ENCODE results near the gene OTOL1. TPM values are rescaled to one million over a fixed set of nuclear protein-coding genes. Genes with fewer than 3 reads are reported as not detected.
A peak's percentile ranks its signal among the peaks of the same experiment; 100 is the strongest.

OTOL1 gene
- total RNA-seq, 1 donor from 2014 or later, result not detected

GRCh38 chr3:161508852-161509477 is 12.4 kb downstream of the OTOL1 start:
- H3K27ac ChIP-seq, result no peak overlapping the region
- no peaks in the 10 kb centered on the region for H4K20me1 ChIP-seq (ENCODE audit: low read depth)
- no peaks in the 10 kb centered on the region for H3K9me3 ChIP-seq (ENCODE audit: low read depth)
- no peak for DNase-seq (ENCODE audit: low spot score)
- no peaks in the 10 kb centered on the region for H3K36me3 ChIP-seq
- no peaks in the 10 kb centered on the region for H3F3A ChIP-seq (ENCODE audit: low read depth)
- Mint-ChIP-seq H3K4me3 (no peak overlapping the region), H3K36me3 (no peaks in the 10 kb centered on the region), H3K9me3 (no peaks in the 10 kb centered on the region), H3K4me1 (no peaks in the 10 kb centered on the region), H3K27me3 (ENCODE audit: insufficient read depth, low read depth) (no peaks in the 10 kb centered on the region), H3K27ac (no peak overlapping the region)
- no peaks in the 10 kb centered on the region for H3K79me2 ChIP-seq (ENCODE audit: low read depth)
- no peak overlapping the region for H3K4me2 ChIP-seq
- no peak overlapping the region for H3K9ac ChIP-seq
- no peak overlapping the region for H3K4me3 ChIP-seq
- no peaks in the 10 kb centered on the region for H3K27me3 ChIP-seq
- TF ChIP-seq EZH2phosphoT487 (IDR thresholded peaks at IDR 0.05) (no peak), CTCF (IDR thresholded peaks at IDR 0.05) (peak; percentile 56)
- no peaks in the 10 kb centered on the region for H3K4me1 ChIP-seq
- H2AFZ ChIP-seq (replicated peaks), result no peak overlapping the region

- no peak overlapping the region for H3K9ac ChIP-seq
- no peak overlapping the region for H3K27ac ChIP-seq
- H4K20me1 ChIP-seq (ENCODE audit: low read depth), result no peaks in the 10 kb centered on the region
- no peak overlapping the region for H3K4me3 Mint-ChIP-seq
- H3F3A ChIP-seq (ENCODE audit: low read depth), result no peaks in the 10 kb centered on the region
- no peaks in the 10 kb centered on the region for H3K9me3 Mint-ChIP-seq
- no peaks in the 10 kb centered on the region for H3K4me1 Mint-ChIP-seq
- no peak for DNase-seq (ENCODE audit: low spot score)
- H3K4me1 ChIP-seq, result no peaks in the 10 kb centered on the region
- H3K36me3 Mint-ChIP-seq, result no peaks in the 10 kb centered on the region
- H2AFZ ChIP-seq (replicated peaks), result no peak overlapping the region
- no peaks in the 10 kb centered on the region for H3K27me3 Mint-ChIP-seq (ENCODE audit: insufficient read depth, low read depth)
- no peak overlapping the region for H3K4me2 ChIP-seq
- no peaks in the 10 kb centered on the region for H3K9me3 ChIP-seq (ENCODE audit: low read depth)
- no peaks in the 10 kb centered on the region for H3K36me3 ChIP-seq
- no peak overlapping the region for H3K4me3 ChIP-seq
- no peaks in the 10 kb centered on the region for H3K27me3 ChIP-seq
- H3K27ac Mint-ChIP-seq, result no peak overlapping the region
- no peak for TF ChIP-seq CTCF (IDR thresholded peaks at IDR 0.05)
- no peak for TF ChIP-seq EZH2 (IDR thresholded peaks at IDR 0.05)
- TF ChIP-seq EZH2phosphoT487 (IDR thresholded peaks at IDR 0.05), result no peak
- no peaks in the 10 kb centered on the region for H3K79me2 ChIP-seq (ENCODE audit: low read depth)
Measured at GRCh38 chr3:161510510-161511260, 14.1 kb downstream of the OTOL1 start.

GRCh38 chr3:161523916-161524315 is 27.3 kb downstream of the OTOL1 start:
- Histone ChIP-seq H3K4me3 (no peak overlapping the region), H2AFZ (replicated peaks) (no peak overlapping the region), H3K27ac (no peak overlapping the region), H3K79me2 (ENCODE audit: low read depth) (no peaks in the 10 kb centered on the region), H3K4me2 (no peak overlapping the region), H3K27me3 (no peaks in the 10 kb centered on the region), H3K9ac (no peak overlapping the region), H3K4me1 (no peaks in the 10 kb centered on the region), H3F3A (ENCODE audit: low read depth) (no peaks in the 10 kb centered on the region), H3K9me3 (ENCODE audit: low read depth) (no peaks in the 10 kb centered on the region), H3K36me3 (no peaks in the 10 kb centered on the region), H4K20me1 (ENCODE audit: low read depth) (no peaks in the 10 kb centered on the region)
- Mint-ChIP-seq H3K27me3 (ENCODE audit: insufficient read depth, low read depth) (no peaks in the 10 kb centered on the region), H3K4me3 (no peak overlapping the region), H3K36me3 (no peaks in the 10 kb centered on the region), H3K4me1 (no peaks in the 10 kb centered on the region), H3K27ac (no peak overlapping the region), H3K9me3 (no peaks in the 10 kb centered on the region)
- no peak for DNase-seq (ENCODE audit: low spot score)
- TF ChIP-seq EZH2phosphoT487 (IDR thresholded peaks at IDR 0.05), result no peak
- TF ChIP-seq EZH2 (IDR thresholded peaks at IDR 0.05), result no peak
- no peak for TF ChIP-seq CTCF (IDR thresholded peaks at IDR 0.05)

Data from neural progenitor cell (in vitro differentiated cells).